Gastrocnemius medialis (tissue), 4 donors: Measurements from ENCODE around the gene PCYT2.

ENCODE experiments used
- POLR2A ChIP-seq, 2 donors: fragments of 450-650 bp; IDR thresholded peaks; one replicate each; pipeline ENCODE4 v1.6.1; 2017; ENCODE audit warnings: antibody characterized with exemption in 2 of 2, mild to moderate bottlenecking in 2 of 2, moderate library complexity in 2 of 2
- TF ChIP-seq, protein P1 (sequence below), 5 experiments: fragments of 450-650 bp in 3 of 5; fragments of 200-600 bp in 2 of 5; sonication (generic) in 2 of 5; IDR thresholded peaks in 4 of 5; conservative IDR thresholded peaks in 1 of 5; 1 replicate in 4 of 5; 2 replicates in 1 of 5; pipeline ENCODE4 v1.5.1; 2016 to 2019; ENCODE audit warnings: antibody characterized with exemption in 5 of 5, mild to moderate bottlenecking in 3 of 5, moderate library complexity in 3 of 5

GRCh38 chr17:81898029-81898866 is 13.0 kb downstream of the PCYT2 start:
- TF ChIP-seq POLR2A (IDR thresholded peaks at IDR 0.05): no peak
- TF ChIP-seq, protein P1, sequence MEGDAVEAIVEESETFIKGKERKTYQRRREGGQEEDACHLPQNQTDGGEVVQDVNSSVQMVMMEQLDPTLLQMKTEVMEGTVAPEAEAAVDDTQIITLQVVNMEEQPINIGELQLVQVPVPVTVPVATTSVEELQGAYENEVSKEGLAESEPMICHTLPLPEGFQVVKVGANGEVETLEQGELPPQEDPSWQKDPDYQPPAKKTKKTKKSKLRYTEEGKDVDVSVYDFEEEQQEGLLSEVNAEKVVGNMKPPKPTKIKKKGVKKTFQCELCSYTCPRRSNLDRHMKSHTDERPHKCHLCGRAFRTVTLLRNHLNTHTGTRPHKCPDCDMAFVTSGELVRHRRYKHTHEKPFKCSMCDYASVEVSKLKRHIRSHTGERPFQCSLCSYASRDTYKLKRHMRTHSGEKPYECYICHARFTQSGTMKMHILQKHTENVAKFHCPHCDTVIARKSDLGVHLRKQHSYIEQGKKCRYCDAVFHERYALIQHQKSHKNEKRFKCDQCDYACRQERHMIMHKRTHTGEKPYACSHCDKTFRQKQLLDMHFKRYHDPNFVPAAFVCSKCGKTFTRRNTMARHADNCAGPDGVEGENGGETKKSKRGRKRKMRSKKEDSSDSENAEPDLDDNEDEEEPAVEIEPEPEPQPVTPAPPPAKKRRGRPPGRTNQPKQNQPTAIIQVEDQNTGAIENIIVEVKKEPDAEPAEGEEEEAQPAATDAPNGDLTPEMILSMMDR (IDR thresholded peaks at IDR 0.05 in 4 of 5, conservative IDR thresholded peaks at IDR 0.05 in 1 of 5): no peak
